KMS-11 (cell line): ENCODE data around the gene CAPZB.

ENCODE experiments used
- H2AFZ ChIP-seq: fragments of 200-600 bp; sonication (generic); 2 replicates; pipeline ENCODE4 v1.6.1; 2016; ENCODE audit warnings: antibody characterized with exemption, mixed run types, low read depth
- H3K27ac ChIP-seq: fragments of 200-600 bp; sonication (generic); 2 replicates; pipeline ENCODE4 v1.6.1; 2016; ENCODE audit warnings: mild to moderate bottlenecking, mixed run types
- H3K27me3 ChIP-seq: fragments of 200-600 bp; sonication (generic); 2 replicates; pipeline ENCODE4 v1.6.1; 2017; ENCODE audit warnings: mild to moderate bottlenecking, low read depth, mixed run types, moderate library complexity; ENCODE audit not compliant: insufficient read depth
- H3K36me3 ChIP-seq: fragments of 200-600 bp; sonication (generic); 2 replicates; pipeline ENCODE4 v1.6.1; 2017; ENCODE audit warnings: mild to moderate bottlenecking, mixed run types; ENCODE audit not compliant: insufficient read depth
- H3K4me1 ChIP-seq: fragments of 200-600 bp; sonication (generic); 2 replicates; pipeline ENCODE4 v1.6.1; 2016; ENCODE audit warnings: mild to moderate bottlenecking, low read depth, mixed run types; ENCODE audit not compliant: poor library complexity, severe bottlenecking
- H3K4me2 ChIP-seq: fragments of 200-600 bp; sonication (generic); 2 replicates; pipeline ENCODE4 v1.7.0; 2016; ENCODE audit warnings: mild to moderate bottlenecking, mixed run types
- H3K4me3 ChIP-seq: fragments of 200-600 bp; sonication (generic); IDR thresholded peaks from 2 replicates; pipeline ENCODE4 v1.6.1; 2017; ENCODE audit warnings: low read depth, low read length, mixed read lengths; ENCODE audit not compliant: insufficient read depth
- H3K79me2 ChIP-seq: fragments of 200-600 bp; sonication (generic); 2 replicates; pipeline ENCODE4 v1.6.1; 2016; ENCODE audit warnings: low read depth, mixed run types; ENCODE audit not compliant: insufficient read depth
- H3K9ac ChIP-seq: fragments of 200-600 bp; sonication (generic); 2 replicates; pipeline ENCODE4 v1.6.1; 2016; ENCODE audit warnings: mild to moderate bottlenecking, mixed run types
- H4K20me1 ChIP-seq: fragments of 200-600 bp; sonication (generic); 2 replicates; pipeline ENCODE4 v1.6.1; 2016; ENCODE audit warnings: mild to moderate bottlenecking, mixed run types; ENCODE audit not compliant: insufficient read depth
- CTCF ChIP-seq: fragments of 200-600 bp; sonication (generic); conservative IDR thresholded peaks from 2 replicates; pipeline ENCODE4 v1.6.1; 2017; ENCODE audit warnings: low read depth, mild to moderate bottlenecking, antibody characterized with exemption, low read length, moderate library complexity, mixed read lengths

The CAPZB gene

DNA sequence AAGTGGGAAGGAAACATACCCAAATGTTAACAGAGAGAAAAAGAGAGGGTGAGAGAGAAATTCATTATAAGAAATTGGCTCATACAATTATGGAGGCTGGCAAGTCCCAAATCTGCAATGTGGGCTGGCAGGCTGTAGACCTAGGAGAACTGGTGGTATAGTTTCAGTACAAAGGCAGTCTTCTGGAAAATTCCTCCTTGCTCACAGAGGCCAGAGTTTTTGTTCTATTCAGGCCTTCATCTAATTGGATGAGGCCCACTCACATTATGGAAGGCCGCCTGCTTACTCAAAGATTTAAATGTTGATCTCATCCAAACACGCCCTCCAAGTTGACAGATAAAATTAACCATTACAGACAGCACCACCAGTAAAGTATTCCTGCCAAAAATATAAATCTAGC lies 36.1 kb upstream of the CAPZB start:
- no peak overlapping the region for H3K27ac ChIP-seq
- H3K4me3 ChIP-seq, result no peak overlapping the region
- no peaks in the 10 kb centered on the region for H3K4me1 ChIP-seq
- no peak overlapping the region for H3K4me2 ChIP-seq
- H4K20me1 ChIP-seq, result no peaks in the 10 kb centered on the region
- no peaks in the 10 kb centered on the region for H3K27me3 ChIP-seq
- H2AFZ ChIP-seq, result no peak overlapping the region
- no peak overlapping the region for H3K9ac ChIP-seq
- no peaks in the 10 kb centered on the region for H3K79me2 ChIP-seq
- no peaks in the 10 kb centered on the region for H3K36me3 ChIP-seq
- TF ChIP-seq CTCF, result no peak

DNA sequence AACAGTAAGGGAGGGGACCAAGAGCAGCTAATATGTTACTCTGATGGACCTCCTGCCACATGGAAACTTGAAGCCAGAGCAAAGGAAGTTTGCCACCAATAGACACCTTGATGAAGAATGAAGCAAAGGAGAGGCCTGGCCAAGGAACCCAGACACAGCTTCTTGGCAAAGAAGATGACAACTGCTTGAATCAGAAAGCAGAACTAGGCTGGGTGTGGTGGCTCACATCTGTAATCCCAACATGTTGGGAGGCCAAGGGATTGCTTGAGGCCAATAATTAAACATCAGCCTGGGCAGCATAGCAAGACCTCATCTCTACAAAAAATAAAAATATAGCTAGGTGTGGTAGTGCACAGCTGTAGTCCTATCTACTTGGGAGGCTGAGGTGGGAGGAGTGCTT lies 31.7 kb upstream of the CAPZB start:
- H3K27me3 ChIP-seq, result no peaks in the 10 kb centered on the region
- no peaks in the 10 kb centered on the region for H3K79me2 ChIP-seq
- H3K9ac ChIP-seq, result no peak overlapping the region
- H3K4me2 ChIP-seq, result no peak overlapping the region
- no peaks in the 10 kb centered on the region for H3K36me3 ChIP-seq
- TF ChIP-seq CTCF, result no peak
- H3K4me1 ChIP-seq, result no peaks in the 10 kb centered on the region
- H3K4me3 ChIP-seq, result no peak overlapping the region
- H4K20me1 ChIP-seq, result no peaks in the 10 kb centered on the region
- no peak overlapping the region for H3K27ac ChIP-seq
- no peak overlapping the region for H2AFZ ChIP-seq

DNA sequence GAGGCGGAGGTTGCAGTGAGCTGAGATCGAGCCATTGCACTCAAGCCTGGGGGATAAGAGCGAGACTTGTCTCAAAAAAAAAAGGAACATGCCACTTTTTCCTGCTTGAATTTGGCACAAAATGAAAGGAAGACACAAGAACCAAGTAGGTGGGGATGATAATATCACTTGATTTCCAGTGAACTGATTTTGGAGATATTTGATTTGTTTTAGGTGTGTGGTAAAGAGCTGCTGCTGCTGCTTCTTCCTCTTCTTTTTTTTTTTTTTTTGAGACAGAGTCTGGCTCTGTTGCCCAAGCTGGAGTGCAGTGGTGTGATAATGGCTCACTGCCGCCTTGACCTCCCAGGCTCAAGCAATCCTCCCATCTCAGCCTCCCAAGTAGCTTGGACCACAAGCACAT lies 29.9 kb upstream of the CAPZB start:
- Histone ChIP-seq H2AFZ (no peak overlapping the region), H3K9ac (no peak overlapping the region), H3K36me3 (no peaks in the 10 kb centered on the region), H3K4me3 (no peak overlapping the region), H4K20me1 (no peaks in the 10 kb centered on the region), H3K79me2 (no peaks in the 10 kb centered on the region), H3K27me3 (no peaks in the 10 kb centered on the region), H3K27ac (no peak overlapping the region), H3K4me2 (no peak overlapping the region), H3K4me1 (no peaks in the 10 kb centered on the region)
- TF ChIP-seq CTCF, result no peak

DNA sequence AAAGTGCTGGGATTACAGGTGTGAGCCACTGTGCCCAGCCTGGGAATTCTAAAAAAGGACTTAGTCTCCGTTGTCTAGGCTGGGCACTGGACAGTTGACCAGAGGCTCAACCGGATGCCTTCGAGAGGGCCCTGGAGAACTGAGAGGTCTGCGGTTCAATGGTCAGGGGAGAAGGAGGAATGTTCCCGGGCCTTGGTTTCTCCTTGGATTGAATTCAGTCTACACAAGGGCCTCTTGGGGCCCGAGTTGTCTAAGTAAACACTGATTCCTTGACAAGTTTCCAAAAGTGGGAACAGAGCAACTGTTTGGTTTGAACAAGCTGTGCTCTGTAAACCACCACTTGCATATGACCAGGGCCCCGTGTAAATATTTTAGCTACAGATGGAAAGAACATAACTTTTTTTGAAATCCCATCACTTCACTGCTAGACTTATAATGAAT lies 29.1 kb upstream of the CAPZB start:
- no peaks in the 10 kb centered on the region for H3K36me3 ChIP-seq
- H3K4me3 ChIP-seq, result no peak overlapping the region
- H3K9ac ChIP-seq, result no peak overlapping the region
- no peak overlapping the region for H3K4me2 ChIP-seq
- H3K27ac ChIP-seq, result no peak overlapping the region
- TF ChIP-seq CTCF, result no peak
- H2AFZ ChIP-seq, result no peak overlapping the region
- H3K79me2 ChIP-seq, result no peaks in the 10 kb centered on the region
- H3K27me3 ChIP-seq, result no peaks in the 10 kb centered on the region
- H4K20me1 ChIP-seq, result no peaks in the 10 kb centered on the region
- H3K4me1 ChIP-seq, result peaks cover under 1% of the 10 kb centered on the region
